EL (cell line): Measurements from ENCODE around the gene LEAP2.

Experiments used
- DNase-seq: peaks from one replicate; pipeline ENCODE4 v3.0.0-alpha.2; 2016

The LEAP2 gene, protein sequence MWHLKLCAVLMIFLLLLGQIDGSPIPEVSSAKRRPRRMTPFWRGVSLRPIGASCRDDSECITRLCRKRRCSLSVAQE

DNA sequence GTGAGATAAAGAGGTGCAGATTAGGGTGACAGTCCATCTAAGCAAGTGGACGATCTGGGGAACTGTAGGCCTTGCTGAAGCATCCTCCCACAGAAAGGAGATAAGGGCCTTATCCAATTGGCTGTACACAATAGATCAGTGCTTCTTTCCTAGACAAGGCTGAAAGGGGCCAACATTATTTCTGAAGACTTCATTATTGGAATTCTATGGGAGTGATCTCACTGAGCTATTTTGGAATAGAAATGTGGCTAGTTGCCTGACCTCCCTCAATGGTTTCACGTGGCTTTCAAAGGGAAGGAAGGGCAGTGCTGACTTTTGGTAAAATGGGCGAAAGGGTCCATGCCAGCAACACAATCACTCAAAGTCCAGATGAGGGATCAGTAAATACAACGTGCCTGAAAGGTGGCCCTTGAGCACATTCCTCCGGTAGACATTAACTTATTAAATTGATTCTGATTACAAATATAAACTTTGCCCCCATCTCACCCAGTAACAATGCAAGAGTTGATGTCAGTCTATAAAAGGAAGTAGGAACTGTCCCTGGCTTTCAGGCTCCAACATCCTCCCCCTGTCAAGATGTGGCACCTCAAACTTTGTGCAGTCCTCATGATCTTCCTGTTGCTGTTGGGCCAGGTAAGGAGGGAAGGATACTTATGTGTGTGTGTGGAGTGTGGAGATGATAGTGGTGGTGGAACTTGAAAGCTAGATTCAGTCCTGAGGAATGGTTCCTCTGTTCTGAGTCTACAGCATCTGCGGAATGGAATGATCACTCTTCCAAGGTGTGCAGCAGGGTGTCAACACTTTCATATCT, at the start of gene LEAP2:
LEAP2 (plus strand) TSS at position 550 of the 811 bp plus-strand sequence; CDS start at position 577, 27 bp downstream.
- no peak for DNase-seq

DNA sequence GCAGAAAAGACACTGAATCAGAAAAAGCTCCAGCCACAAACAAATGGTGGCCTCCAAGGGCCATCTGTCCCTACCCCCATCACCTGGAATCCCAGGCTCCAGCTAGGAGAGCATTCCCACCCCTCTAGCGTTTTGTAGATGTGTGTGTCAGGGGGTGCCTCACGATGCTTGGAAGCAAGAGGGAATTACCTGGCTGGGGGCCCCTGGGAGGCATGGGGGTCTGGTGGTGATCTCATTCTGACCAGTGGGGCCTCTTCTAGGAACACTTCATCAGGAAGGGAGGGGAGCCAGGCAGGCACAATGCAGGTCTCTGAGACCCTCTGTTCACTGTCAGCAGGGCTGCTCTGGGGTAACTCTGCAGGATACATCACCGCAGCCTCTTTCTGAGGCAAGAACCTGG, 49.0 kb upstream of the LEAP2 start:
- DNase-seq, result no peak

DNA sequence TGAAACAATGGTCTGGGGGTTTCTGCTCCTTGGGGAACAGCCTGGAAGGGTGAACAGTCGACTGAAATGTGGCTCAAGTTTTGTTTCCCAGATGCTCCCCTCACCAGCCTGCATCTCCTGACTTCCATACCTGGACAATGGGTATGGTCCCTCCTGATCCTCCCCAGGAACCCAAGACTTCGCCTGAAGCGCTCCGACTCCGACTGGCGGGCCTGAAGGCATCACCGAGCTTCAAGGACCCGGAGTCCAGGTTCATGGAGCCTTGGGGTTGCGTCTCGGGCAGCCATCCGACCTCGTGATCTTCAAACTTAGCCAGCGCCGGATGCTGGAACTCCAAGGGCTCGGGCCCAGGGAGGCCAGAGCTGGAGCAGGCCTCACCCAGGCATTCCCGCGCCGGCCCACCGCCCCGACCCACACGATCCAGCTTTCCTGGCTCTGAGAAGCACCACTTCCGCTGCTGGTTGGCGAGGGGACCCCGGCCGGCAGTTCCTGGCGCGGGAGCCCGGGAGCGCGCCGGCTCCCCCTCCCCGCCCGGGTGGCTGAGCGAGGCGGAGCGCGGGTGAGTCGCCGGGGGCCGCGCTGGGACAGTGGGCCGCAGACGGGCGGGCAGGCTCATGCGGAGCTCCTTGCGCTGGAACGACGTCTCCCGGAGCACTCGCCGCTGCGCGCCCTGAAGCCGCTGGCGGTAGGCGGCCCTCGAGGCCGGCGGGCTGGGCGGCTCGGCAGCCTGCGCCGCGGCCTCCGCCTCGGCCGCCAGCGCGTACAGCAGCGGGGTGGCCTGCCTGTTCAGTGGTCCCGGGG, 48.2 kb upstream of the LEAP2 start:
- DNase-seq, result no peak

DNA sequence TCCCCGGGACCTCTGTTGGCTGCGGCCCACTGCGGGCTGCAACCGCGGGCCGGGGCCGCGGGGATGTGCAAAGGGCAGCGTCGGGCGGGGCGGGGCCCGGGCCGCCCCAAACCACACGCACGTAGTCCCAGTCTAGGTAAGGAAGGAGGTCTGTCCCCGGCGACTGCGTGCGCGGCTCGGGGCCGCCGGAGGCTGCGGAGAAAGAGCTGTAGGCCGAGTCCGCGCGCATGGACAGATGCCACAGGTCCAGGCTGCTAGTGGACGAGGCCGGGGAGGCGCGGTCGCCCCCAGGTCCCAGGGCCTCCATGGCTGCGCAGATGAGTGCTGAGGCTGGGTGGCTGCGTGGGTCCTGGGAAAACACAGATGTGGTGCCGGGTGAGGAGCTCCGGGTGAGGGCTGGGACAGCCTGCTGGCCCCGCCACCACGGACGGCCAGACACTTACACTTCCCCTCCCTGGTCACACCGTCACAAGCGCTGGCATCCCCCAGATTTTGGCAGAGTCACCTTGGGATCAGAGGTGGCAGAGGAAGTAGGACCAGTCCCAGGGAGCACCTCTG, 47.6 kb upstream of the LEAP2 start:
- DNase-seq, result no peak

DNA sequence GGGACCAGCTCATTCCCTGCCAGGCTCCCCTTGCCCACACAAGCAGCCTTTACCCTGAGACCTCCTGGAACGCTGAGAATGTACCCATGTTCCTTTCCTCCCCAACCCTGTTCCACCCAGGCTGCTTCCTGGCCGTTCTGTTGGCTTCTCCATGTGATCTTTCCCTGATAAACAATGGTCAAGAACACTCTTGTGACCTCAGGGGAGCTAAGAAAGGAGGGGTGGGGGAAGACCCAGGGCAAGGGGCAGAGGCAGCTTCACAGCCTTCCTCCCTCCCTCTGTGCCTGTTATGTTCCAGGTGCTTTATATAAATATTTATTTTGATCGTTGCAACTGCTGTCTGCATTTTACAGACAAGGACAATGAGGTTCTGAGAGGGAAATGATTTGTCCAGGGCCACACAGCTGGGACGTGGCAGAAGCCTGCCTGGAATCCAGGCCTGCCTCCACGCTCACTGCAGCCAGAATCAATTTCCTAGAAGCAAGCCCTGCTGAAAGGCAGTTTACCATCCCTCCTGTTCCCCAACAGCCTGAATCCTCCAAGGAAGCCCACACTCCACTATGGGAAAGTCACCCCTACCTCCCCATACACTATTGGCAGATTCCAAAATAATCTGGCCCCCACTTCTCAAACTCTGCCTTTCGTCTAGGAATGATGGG, 46.9 kb upstream of the LEAP2 start:
- DNase-seq, result no peak

DNA sequence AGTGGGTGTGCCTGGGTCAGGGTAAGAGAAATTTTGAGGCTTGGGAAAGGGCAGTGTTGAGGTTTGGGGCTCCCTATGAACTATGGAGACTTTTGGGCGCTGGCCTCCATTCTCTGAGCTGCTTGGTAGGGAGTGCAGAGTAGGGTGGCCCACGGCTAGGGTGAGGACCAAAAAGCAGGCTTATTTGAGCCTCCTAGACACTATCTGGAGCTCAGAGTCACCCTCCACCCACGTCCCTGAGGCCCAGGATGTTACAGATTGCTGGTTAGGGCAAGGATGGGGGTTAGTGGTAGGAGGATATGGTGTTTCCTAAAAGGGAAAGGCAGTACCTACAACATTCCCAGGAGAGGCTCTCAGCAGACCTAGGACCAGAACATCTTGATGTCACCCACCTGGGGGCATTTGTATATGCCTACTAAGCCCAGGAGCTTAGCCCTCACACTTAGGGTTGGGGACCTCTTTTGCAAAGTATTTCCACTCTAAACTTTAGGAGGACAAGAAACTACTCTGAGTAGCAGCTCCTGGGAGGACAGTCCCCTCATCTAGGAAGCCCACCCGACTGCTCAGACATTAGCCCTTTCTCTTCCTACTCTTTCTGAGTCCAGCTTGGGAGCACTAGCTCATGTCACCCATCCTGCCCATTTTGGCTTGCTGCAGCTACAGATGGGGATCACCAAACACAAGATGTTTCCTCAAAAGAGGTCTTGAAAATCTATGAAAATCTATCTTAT, 45.4 kb upstream of the LEAP2 start:
- no peak for DNase-seq

DNA sequence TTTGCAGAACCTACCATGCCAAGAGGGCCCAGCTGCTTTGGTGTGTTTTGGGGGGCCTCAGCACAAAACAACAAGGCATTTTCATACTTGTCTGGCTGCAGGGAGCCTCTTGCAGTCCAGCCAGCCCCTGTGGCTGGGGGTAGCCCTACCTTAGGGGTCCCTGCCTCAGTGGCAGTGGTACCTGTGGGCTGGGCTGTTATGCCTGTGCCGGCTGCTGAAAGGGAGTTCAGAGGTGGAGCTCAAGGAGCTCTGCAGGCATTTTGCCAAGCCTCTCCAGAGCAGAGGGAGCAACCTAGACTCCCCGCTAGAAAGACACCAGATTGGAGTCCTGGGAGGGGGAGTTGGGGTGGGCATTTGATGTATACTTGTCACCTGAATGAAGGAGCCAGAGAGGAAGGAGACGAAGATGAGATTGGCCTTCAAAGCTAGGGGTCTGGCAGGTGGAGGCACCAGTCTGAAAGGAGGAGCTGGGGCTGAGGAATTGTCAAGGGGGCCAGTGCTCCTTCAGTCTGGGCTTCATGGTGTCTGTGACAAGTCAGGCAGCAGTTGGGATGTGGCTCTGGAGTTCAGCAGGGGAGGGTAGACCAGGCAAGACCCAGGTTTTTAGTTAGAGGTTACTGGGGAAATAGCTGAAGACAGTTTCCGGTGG, 44.5 kb upstream of the LEAP2 start:
- no peak for DNase-seq

DNA sequence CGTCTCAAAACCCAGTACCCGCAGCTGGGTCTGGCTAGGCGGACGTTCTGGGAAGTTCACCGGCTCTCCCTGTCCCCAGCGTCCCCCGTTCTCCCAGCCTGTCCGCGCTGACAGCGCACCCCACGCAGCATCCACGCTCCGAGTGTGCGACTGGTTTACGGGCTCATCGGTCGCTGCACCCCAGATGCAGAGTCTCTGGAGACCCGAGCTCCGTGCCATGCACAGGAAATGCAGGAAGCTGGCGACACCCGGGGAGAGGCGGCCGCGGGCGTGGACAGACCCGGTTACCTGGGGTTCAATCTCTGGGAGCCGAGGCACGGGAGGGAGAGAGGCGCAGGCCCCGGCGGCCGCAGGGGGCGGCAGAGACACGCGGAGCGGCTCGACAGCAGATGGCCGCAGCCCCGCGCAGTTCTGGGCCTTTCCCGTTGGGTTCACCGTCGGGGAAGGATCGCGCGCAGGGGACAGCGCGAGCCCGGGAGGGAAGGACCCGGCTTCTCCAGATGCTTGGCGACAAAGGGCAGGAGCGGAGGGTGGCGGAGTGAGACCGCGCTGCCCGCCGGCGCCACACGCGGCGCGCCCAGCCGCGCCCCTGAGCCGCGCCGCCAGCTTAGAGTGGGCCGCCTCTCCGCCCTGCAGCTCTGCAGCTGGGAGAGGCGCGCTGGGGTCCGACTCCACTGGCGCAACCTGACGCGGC, 43.6 kb upstream of the LEAP2 start:
- DNase-seq, result peak; percentile 76

DNA sequence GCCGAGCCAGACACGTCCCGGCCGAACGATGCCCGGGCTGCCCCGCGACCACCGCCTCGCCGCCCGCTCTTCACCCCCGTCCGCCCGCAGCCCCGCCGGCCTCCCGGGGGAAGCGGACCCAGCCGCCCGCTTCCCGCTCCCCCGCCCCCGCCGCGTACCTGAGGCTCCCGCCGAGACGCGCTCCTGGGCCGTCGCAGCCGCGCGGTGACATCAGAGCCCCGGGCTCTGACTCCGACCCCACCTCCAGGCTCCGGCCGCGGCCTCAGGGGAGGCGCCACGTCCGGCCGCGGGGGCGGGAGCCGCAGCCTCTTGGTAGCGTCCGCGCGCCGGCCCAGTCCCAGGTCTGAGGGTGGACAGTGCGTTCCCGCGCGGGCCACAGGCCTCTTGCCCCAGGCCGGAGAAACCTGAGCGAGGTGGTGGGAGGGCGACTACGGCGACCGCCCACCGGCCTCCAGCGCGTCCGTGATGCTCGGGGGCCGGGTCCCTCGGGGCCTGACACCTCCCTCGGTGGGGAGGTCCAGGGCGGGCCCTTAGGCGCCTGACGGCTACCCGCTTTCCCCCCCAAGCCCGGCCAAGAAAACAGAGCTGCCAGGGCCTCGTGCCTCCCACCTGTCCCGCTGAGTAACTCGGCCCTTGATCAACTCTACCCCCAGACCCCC, 42.9 kb upstream of the LEAP2 start, which contains the start of gene SHROOM1:
SHROOM1 (minus strand) TSS at position 212 of the 659 bp plus-strand sequence. CDS start 4,507 bp downstream, outside the sequence.
- DNase-seq, result peak; percentile 74

DNA sequence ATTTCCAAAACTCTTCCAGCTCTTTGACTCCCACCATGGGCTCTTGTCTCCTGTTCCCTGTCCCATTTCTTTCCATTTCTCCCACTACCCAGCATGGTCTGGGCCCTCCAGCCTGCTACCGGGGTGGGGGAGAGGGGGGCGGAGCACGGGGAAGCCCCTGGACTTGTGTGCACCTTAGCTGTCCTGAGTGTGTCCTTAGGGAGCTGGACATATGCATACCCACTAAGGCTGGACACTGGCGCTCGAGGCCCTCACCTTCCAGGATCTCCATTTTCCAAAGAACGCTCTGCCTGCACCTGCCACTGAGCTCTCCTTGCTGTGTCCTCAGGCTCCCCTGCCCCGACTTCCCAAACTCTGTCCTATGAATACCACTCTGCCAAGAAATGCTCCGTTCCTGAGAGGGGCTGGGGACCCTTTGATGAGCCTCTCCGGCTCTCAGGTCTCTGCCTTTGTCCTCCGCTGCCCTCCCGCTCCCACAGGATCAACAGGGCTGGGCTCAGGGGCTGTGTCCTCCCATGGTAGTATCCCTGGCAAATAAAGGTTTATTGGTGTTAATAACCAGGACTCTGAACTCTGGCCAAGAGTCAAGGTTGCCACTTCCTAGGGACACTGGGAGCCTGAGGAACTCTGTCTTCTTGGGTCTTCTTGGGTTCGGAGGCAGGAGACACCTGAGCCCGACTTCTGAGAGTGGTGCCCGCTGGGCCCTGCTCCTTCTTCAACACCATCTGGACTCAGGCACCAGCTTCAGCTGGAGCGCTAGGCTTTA, 42.2 kb upstream of the LEAP2 start:
- DNase-seq, result no peak

DNA sequence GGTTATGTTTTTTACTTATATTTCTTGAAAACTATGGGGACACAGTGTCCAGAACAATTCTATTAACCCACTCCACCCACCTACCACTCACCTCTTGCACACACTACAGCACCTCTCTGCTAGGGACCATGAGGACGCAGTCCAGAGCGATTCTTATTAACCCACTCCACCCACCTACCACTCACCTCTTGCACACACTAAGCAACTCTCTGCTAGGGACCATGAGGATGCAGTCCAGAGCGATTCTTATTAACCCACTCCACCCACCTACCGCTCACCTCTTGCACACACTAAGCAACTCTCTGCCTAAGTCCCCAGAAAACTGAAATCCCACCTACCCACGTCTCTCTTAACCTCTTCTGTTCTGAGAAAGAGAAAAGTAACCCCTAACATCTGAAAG, 40.9 kb upstream of the LEAP2 start:
- DNase-seq, result no peak

DNA sequence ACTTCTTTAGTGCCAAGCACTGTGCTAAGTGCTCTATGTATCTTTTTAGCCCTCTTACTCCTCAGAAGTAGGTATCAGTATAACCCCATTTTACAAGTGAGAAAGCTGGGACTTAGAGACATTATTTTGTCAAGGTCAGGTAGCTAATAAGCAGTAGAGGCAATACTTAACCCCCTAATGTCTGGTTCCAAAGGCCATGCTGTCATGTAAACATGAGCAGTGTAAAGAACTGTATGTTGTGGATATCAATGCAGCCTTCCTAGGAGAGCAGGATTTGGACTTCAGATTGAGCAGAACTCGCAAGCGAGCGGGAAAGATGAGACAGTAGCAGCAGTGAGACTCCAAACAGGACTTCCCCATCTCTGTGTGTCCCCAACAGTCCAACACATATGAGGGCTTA, 39.4 kb upstream of the LEAP2 start:
- no peak for DNase-seq

DNA sequence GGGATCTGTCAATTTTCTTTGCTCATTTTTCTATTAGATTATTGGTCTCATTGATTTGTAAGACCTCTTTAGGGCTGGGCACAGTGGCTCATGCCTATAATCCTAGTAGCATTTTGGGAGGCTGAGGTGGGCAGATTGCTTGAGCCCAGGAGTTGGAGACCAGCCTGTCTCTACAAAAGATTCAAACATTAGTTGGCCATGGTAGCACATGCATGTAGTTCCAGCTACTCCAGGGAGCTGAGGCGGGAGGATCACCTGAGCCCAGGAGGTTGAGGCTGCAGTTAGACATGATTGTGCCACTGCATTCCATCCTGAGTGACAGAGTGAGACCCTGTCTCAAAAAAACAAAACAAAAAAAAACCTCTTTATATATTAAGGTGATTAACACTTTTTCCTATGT, 36.6 kb upstream of the LEAP2 start:
- DNase-seq, result no peak

DNA sequence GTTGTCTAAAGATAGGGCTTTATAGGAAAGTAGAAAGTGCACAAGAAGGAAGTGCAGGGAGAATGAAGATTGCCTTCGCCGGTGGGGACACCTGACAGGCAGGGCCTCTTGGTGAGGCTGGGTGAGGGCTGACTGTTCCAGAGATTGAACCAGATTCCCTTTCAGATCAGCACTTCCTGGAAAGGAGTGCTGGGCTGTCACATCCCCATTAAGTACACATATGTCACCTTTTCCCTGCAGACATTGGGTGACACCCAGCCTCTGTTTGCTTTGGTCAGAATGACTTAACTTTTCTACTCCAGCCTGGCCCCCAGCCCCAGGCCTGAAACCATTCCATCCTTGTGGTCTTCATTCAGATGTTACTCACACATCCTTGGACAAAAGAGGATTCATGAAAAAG, 35.6 kb upstream of the LEAP2 start:
- DNase-seq, result no peak

DNA sequence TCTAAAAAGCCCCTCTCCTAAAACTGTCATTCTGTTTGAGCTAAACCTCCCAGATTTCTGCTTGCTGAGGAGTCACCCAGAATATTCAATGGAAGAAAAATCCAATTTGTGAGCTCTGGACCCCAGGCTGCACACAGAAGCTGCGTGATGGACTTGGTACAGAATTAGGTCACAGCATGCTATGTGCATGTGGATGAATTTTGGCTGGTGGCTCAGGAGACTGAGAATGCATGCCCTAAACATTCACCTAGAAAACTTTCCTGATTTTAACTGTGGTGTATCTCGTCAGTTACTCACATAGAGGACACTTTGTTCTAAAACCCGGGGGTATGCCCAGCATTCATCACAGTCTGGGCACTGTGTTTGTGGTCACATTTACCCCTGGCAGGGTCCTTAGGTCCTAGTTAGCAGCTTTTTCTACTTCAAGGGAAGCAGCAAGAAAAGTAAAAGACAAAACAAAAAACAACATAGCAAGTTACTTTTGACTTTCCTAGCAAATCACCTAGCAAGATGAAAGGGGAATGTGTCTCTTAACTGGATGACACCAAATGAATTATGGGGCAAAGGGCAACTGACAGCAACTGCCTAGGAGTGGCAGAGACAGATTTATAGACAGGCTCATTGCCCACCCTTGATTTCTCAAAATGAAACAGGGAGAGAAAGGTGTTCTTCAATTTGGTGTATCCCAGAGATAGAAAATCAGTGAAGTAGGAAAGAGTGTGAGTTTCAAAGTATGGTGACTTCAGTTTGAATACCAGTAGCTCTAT, 34.8 kb upstream of the LEAP2 start:
- DNase-seq, result no peak

DNA sequence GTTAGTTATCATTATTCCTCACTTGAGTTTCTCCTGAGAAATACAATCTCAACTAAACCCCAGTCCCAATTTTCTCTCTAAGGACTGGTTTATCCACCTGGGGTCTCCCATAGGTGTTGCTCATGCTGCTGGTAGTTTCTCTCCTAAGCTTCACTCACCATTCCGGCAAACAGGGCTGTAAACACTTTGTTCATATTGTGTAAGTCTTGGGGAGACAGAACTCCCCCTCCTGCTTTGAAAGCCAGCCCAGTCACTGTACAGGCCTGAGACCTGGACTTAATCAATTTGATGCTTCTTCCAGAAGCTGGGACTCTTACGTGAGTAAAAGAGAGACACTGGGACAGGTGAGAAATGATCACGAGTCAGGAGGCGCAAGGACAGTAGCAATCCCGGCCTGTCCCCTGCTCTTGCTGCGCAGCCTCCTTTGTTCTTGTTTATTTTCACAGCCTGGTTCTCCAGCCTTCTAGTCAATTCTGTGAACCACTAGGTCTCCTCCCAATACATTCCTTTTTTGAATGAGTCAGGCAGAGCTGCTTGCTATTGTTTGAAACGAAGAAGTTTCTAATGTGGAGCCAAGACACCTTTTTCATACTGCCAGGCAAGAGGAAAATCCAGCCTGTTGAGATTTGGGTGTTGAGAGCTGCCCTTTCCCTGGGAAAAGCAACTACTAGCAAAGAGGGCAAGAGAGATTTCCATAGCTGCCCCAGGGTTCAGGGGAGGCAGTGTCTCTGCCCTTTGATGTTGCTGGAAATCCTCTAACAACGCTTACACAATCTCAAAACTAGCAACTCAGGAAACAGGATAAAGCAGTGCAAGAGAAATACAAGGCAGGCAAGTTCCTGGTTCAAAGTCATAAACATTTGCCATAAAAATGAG, 33.8 kb upstream of the LEAP2 start:
- DNase-seq, result peak; percentile 62

DNA sequence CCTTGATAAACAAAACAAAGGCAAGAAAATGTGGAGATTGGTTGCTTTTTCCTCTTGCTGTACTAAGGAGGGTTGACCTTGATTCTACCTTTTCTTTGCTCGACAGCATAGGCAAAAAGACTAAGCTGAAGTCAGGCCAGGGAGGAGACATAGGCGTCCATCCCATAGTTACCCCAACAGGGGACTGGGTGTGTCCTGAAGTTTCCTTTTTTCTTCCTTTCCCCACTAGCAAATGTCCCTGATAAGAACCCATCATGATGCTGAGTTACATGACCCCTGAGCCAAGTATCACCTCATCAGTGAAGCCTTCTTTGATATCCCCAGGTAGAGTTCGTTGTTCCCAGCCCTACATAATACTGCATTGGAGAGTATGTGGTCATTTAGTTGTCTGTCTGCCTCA, 33.2 kb upstream of the LEAP2 start:
- no peak for DNase-seq

DNA sequence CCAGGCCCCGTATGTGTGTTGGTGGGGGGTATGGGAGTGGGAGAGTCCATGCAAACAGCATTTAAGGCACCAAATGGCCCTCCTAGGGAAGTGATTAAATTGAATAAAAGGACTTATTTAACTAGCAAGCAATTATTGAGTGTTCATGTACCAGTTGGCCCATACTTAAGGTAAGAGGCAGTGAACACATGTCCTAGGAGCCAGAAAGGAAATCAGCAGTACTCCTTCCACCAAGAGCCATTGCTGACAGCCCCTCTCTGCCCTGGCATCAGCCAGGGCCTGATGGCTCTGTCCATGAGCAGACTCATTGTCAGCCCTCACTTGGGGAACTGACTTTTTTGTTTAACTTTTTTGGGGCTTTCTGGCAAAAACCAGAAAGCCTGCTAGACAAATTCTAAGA, 32.6 kb upstream of the LEAP2 start:
- DNase-seq, result no peak
